Upper lobe of right lung (tissue), 1 donor: ENCODE measurements around the gene SGSM1. TPM values are rescaled to one million over a fixed set of nuclear protein-coding genes. Genes with fewer than 3 reads are reported as not detected.

Experiments used
- ATAC-seq: fragments of 200-7000 bp; cut with Tn5 transposase; one replicate; pipeline ENCODE4 v1.9.1; 2020; ENCODE audit warnings: mild to moderate bottlenecking, moderate library complexity
- DNase-seq: peaks from one replicate; pipeline ENCODE4 v3.0.0-alpha.2; 2020
- H3K27ac ChIP-seq: fragments of 200-600 bp; one replicate; pipeline ENCODE4 v1.8.0; 2022
- H3K27me3 ChIP-seq: fragments of 200-600 bp; one replicate; pipeline ENCODE4 v1.8.0; 2022; ENCODE audit warnings: mild to moderate bottlenecking
- H3K36me3 ChIP-seq: fragments of 200-600 bp; one replicate; pipeline ENCODE4 v1.8.0; 2022
- H3K4me1 ChIP-seq: fragments of 200-600 bp; one replicate; pipeline ENCODE4 v1.8.0; 2022
- H3K4me3 ChIP-seq: fragments of 200-600 bp; one replicate; pipeline ENCODE4 v1.8.0; 2022; ENCODE audit warnings: mild to moderate bottlenecking
- H3K9me3 ChIP-seq: fragments of 200-600 bp; one replicate; pipeline ENCODE4 v1.8.0; 2022
- intact Hi-C: fragments of 100-400 bp; cut with DNase I; formaldehyde crosslinking; loops from one replicate; pipeline ENCODE4 v1.11.0; 2022
- total RNA-seq: library from RNA; stranded (reverse); fragmentation: NEBNext Ultra II Directional; extraction: Animal tissue kit (Norgen Biotek cat#: 25700); gene quantifications from one replicate; pipeline ENCODE4 v1.2.1, GENCODE V29; 2021
- TF ChIP-seq, protein P1 (sequence below): fragments of 200-600 bp; IDR thresholded peaks from one replicate; pipeline ENCODE4 v1.8.0; 2022; ENCODE audit warnings: antibody characterized with exemption
- donor health status: DM: no; HTN: yes; CAD: no; lungs with severe emphysema.

The SGSM1 gene
- total RNA-seq, 1 donor from 2014 or later = 3.8 TPM

DNA sequence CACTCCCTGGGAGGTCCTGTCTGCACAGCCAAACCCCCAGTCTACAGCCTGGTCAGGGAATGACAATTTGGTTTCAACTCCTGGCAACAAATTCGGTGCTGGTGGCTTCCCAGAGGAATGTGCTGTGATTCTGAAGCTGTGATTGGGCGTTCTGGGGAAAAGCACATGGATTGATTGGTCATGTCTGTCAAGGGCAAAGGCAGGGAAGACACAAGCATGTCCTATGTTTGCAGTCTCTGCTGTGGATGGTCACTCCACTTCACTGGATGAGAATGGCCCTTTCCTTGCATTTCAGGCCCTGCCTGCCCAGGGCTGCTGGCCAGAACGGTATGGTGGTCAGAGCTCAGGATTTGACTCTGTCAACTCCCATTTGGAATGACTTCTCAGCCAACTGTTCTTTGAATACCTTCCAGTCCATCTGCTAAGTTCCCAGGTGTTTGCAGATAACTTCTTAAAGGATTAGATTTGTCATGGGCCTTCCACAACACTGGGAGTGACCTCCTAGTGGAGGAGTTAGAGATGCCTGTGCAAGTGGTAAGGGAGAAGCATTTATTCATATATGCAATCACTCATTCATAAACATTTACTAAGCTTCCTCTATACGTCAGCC is 42.7 kb downstream of the SGSM1 start:
- no peak for ATAC-seq
- no peak overlapping the region for H3K4me3 ChIP-seq
- no peaks in the 10 kb centered on the region for H3K27me3 ChIP-seq
- no peaks in the 10 kb centered on the region for H3K4me1 ChIP-seq
- TF ChIP-seq, protein P1, sequence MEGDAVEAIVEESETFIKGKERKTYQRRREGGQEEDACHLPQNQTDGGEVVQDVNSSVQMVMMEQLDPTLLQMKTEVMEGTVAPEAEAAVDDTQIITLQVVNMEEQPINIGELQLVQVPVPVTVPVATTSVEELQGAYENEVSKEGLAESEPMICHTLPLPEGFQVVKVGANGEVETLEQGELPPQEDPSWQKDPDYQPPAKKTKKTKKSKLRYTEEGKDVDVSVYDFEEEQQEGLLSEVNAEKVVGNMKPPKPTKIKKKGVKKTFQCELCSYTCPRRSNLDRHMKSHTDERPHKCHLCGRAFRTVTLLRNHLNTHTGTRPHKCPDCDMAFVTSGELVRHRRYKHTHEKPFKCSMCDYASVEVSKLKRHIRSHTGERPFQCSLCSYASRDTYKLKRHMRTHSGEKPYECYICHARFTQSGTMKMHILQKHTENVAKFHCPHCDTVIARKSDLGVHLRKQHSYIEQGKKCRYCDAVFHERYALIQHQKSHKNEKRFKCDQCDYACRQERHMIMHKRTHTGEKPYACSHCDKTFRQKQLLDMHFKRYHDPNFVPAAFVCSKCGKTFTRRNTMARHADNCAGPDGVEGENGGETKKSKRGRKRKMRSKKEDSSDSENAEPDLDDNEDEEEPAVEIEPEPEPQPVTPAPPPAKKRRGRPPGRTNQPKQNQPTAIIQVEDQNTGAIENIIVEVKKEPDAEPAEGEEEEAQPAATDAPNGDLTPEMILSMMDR = no peak
- H3K9me3 ChIP-seq = no peaks in the 10 kb centered on the region
- intact Hi-C loops = no loop called here
- H3K27ac ChIP-seq = no peak overlapping the region
- H3K36me3 ChIP-seq = no peaks in the 10 kb centered on the region
- DNase-seq = no peak

DNA sequence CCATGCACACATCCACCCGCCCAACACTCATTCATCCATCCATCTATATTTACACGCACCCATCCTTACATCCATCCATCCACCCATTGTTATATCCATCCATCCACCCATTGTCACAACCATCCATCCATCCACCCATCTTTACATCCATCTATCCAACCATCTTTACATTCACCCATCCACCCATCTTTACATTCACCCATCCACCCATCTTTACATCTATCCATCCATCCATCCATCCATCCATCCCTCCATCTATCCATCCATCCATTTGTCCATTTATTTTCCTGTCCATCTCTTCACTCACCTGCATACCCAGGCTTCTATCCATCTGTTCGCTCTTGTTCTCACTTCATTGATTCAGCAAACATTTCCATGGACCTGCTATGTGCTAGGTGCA is 49.8 kb downstream of the SGSM1 start:
- Histone ChIP-seq H3K27me3 (no peaks in the 10 kb centered on the region), H3K4me1 (no peaks in the 10 kb centered on the region), H3K4me3 (no peak overlapping the region), H3K9me3 (no peaks in the 10 kb centered on the region), H3K27ac (no peak overlapping the region), H3K36me3 (no peaks in the 10 kb centered on the region)
- intact Hi-C loops = no loop called here
- TF ChIP-seq, protein P1 = no peak
- ATAC-seq (no peak), DNase-seq (no peak)

DNA sequence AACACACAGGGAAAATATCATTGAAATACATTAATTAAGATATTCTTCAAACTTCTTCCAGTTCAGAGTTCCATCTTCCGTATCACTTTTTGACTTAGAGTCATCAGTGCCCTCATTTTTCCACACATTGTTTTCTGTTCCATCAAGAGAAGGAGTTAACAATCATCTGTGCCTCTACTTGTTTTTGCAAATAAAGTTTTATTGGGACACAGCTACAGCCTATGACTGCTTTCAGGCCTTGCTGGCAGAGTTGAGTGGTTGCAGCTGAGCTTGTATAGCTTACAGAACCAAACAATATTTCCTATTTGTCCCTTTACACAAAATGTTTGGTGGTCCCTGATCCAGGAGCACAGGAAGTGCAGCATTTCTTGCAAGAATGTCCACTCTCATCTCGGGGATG is 51.6 kb downstream of the SGSM1 start:
- TF ChIP-seq, protein P1 = no peak
- H3K27me3 ChIP-seq = no peaks in the 10 kb centered on the region
- DNase-seq (no peak), ATAC-seq (no peak)
- no peak overlapping the region for H3K4me3 ChIP-seq
- intact Hi-C loops = no loop called here
- H3K27ac ChIP-seq = no peak overlapping the region
- H3K4me1 ChIP-seq = no peaks in the 10 kb centered on the region
- H3K9me3 ChIP-seq = no peaks in the 10 kb centered on the region
- no peaks in the 10 kb centered on the region for H3K36me3 ChIP-seq

DNA sequence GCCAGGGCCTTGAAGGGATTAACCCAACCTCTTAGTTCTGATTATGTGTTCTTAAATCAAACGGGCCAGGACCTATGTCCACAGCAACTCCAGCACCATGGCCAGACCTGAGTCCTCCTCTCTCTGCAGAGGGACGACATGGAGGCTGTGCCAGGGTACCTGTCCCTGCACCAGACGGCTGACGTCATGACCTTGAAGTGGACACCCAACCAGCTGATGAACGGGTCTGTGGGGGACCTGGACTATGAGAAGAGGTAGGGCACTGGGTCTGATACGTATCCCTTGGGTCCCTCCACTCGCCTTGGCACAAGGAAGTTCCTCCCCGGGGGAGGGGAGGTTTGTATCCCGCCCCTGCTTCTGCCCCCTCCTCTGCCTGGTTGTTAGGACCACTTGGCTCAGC is 53.6 kb downstream of the SGSM1 start:
- no peak for ATAC-seq
- Histone ChIP-seq H3K4me1 (no peaks in the 10 kb centered on the region), H3K9me3 (no peaks in the 10 kb centered on the region), H3K36me3 (no peaks in the 10 kb centered on the region), H3K4me3 (no peak overlapping the region), H3K27me3 (no peaks in the 10 kb centered on the region), H3K27ac (no peak overlapping the region)
- intact Hi-C loops = no loop called here
- TF ChIP-seq, protein P1 = no peak
- DNase-seq = no peak

DNA sequence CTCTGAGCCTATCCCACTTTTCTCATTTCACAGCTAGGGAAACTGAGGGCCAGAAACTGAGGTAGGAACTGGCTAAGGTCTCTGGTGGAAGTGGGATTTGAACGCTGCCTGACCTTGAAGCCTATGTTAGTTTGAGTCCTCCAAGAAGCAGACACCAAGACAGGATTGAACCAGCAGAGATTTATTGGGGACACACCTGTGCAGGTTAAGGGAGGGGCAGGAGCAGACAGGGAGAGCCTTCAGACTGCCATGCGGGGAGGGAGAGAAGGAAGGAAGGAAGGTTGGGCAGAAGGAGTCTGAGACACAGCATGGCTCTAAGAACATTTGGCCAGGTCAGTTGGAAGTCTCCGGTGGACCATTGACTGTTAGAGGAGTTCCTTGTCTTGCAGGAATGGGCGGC is 59.5 kb downstream of the SGSM1 start:
- intact Hi-C loops = no loop called here
- ATAC-seq = no peak

More for the DNA sequence above, 59.5 kb downstream of the SGSM1 start:
- Histone ChIP-seq H3K4me1 (no peaks in the 10 kb centered on the region), H3K9me3 (no peaks in the 10 kb centered on the region), H3K4me3 (no peak overlapping the region), H3K27ac (no peak overlapping the region), H3K27me3 (no peaks in the 10 kb centered on the region), H3K36me3 (no peaks in the 10 kb centered on the region)
- TF ChIP-seq, protein P1 = no peak
- no peak for DNase-seq
